ENCODE results near the gene INSL6. TPM values are rescaled to one million over a fixed set of nuclear protein-coding genes. Genes with fewer than 3 reads are reported as not detected.

The INSL6 gene
- total RNA-seq, 1 donor from 2014 or later, result not detected

Small RNA genes within 50 kb of the gene (small RNA-seq; reads per million reads assigned to genes)
- not detected for gene AL133547.1 (ENCODE audit: low replicate concordance)

Other genes with a start within 250 kb of the INSL6 start
- gene JAK2, start 200.4 kb downstream of the INSL6 start, total RNA-seq, result 20.9 TPM
- gene INSL4, start 45.8 kb upstream of the INSL6 start, total RNA-seq, result not detected
- gene RLN2, start 119.1 kb upstream of the INSL6 start, total RNA-seq, result not detected
- gene RLN1, start 154.2 kb upstream of the INSL6 start, total RNA-seq, result not detected

Measured in skin of body (tissue), 2 donors.